GM18868 (cell line): ENCODE results near the gene LTN1.
"Not testable (repeated sequence)": the region's sequence is repeated elsewhere in the genome, so short reads cannot be mapped to it uniquely, and the experiment has no call there.

Experiments
- ATAC-seq: cut with Tn5 transposase; IDR thresholded peaks from one replicate; pipeline ENCODE4 v1.9.1; 2021; ENCODE audit warnings: mild to moderate bottlenecking, moderate library complexity; ENCODE audit not compliant: unreplicated experiment

Gene LTN1

GRCh38 chr21:28991861-28992525, 684 bp downstream of the LTN1 start:
- no peak for ATAC-seq

- not testable (repeated sequence) for ATAC-seq
Measured at GRCh38 chr21:28988146-28988545, 4.5 kb downstream of the LTN1 start.

DNA sequence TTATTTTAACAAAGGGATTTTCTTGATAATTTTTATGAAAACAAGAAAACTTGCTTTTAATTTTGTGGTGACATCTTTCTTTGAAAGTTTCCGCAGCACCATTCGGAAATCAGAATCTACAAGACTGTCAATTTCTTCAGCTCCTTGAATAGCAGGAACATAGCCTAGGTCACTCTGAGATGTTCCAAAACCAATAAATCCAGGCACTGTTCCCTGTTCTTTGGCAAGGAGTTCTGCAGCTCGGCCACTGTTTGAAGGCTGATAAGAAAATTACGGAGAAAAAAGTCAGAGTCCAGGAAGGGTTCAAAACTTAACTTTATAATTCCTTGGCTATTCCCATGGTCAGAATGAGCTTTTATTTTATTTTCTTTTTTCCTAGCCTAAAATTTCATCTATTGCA, 6.0 kb downstream of the LTN1 start:
- ATAC-seq: no peak

DNA sequence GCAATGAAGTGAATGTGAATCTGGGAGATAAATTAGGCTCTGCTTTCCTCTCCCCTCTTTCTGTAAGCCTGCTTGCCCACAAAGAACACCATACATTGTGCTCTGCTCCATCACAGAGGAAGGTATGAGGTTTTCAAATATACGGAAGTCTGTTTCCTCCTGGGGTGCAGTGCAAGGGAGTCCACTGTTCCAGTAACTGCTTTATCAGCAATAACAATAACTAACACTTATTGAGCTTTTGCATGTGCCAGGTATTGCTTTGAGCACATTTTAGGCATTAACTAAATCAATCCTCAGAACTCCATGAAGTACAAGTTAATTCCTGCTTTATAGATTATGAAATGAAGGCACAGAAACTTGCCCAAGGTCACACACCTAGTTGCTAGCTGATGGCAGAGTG, 10.0 kb downstream of the LTN1 start:
- ATAC-seq: no peak

- ATAC-seq: no peak
Measured at GRCh38 chr21:28979092-28979491, 13.6 kb downstream of the LTN1 start.

GRCh38 chr21:28975397-28975796, 17.3 kb downstream of the LTN1 start:
- ATAC-seq: no peak

GRCh38 chr21:28974531-28975227, 18.0 kb downstream of the LTN1 start:
- ATAC-seq: no peak

DNA sequence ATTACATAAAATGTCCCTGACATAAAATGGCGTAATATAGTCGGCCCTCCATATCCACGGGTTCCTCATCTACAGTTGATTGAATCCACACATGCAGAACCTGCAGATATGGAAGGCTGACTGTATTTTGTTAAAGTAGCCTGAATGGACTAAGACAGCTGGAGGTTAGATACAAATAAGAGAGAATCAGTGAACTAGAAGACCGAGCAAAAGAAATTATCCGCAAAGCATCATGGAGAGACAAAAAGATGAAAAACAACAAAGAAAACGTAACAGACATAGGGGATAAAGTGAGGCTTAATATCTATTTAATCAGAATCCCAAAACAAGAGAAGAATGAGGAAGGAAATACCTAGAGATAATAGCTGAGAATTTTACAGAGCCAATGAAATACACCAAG, 20.3 kb downstream of the LTN1 start:
- no peak for ATAC-seq

DNA sequence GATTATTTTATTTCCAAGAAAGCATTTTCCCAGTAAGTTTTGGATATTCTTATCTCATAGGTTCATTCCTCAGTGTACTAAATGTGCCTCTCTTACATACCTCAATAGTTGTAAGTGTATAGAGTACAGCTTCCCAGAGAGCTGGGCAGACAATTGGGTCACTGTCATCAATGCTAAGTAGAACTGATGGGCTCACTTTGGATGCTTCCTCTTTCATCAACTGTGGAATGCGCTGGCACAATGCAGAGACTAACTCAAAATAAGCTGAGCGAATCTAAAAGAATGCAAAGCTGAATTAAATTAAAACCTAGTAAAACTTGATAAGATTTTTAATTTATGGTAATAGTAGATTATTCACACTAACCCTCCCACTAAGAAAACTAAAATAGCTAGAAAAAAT, 21.5 kb downstream of the LTN1 start:
- no peak for ATAC-seq

- ATAC-seq: no peak
Measured at GRCh38 chr21:28963831-28964230, 28.8 kb downstream of the LTN1 start.

DNA sequence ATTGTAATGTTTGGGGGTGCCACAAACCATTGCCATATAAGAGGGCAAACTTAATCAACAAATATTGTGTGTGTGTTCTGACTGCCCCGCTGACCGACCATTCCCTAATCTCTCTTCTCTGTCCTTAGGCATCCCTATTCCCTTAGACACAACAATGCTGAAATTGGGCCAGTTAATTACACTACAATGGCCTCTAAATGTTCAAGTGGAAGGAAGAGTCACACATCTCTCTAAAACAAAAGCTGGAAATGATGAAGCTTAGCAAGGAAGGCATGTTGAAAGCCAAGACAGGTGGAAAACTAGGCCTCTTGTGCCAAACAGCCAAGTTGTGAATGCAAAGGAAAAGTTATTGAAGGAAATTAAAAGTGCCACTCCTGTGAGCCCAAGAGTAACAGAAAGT, 30.2 kb downstream of the LTN1 start:
- ATAC-seq: no peak

DNA sequence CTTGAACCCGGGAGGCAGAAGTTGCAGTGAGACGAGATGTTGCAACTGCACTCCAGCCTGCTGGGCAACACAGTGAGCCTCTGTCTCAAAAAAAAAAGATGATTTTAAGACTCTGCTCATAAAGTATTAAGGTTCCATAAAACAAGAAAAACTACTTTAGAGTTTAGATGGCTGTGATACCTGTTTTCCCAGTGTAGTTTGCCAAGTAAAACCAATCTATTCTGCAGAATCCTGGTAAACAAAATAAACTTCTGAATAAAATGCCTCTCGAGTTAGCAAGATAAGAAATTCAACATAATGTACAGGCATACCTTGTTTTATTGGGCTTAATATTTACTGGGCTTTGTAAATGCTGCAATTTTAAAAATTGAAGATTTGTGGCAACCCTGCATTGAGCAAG, 30.8 kb downstream of the LTN1 start:
- ATAC-seq: no peak

DNA sequence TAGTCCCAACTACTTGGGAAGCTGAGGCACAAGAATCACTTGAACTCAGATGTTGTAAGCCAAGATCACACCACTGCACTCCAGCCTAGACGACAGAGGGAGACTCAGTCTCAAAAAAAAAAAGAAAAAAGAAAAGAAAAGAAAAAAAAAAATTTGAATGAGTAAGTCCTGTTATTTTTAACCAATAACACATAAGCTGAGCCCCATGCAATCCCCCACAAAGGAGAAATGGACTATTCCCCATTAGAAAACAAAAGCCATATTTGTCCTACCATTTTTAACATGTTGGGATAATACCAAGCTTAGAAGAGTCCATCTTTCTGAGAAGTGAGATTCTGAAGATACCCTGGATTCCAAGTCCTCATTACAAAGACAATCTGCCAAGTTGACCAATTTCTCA, 32.4 kb downstream of the LTN1 start:
- ATAC-seq: no peak

- ATAC-seq: no peak
Measured at GRCh38 chr21:28959367-28960099, 33.1 kb downstream of the LTN1 start.

GRCh38 chr21:28953247-28953646, 39.4 kb downstream of the LTN1 start:
- peak; percentile 91 for ATAC-seq

DNA sequence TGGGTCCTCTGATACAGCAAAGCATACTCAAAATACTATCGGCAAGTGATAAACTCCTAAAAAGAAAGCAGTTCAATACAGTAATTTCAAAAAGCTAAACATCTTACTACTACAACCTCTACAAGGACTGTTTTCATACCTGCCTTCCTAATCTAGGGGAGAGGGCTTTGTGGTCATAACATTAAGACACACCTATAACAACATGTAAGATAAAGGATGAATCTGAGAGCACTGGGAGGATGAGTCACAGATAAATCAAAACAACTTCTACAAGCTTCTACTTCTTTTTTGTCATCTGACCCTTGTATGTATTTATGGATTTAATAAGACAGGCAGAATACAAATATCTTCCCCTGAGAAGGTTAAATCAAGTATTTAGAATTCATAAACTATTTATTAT, 40.0 kb downstream of the LTN1 start:
- ATAC-seq: no peak

DNA sequence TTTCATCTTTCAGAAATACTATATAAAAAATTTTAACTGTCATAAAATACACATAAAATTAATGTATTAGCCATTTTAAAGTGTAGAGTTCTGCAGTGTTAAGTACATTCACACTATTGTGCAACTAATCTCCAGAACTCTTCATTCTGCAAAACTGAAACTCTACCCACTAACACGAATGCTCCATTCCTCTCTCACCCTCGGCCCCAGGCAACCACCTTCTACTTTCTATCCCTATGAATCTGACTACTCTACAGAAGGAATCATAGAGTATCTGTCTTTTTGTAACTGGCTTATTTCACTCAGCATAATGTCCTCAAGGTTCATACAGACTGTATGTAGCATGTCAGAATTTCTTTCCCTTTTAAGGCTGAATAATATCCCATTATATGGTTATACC, 43.4 kb downstream of the LTN1 start:
- no peak for ATAC-seq

DNA sequence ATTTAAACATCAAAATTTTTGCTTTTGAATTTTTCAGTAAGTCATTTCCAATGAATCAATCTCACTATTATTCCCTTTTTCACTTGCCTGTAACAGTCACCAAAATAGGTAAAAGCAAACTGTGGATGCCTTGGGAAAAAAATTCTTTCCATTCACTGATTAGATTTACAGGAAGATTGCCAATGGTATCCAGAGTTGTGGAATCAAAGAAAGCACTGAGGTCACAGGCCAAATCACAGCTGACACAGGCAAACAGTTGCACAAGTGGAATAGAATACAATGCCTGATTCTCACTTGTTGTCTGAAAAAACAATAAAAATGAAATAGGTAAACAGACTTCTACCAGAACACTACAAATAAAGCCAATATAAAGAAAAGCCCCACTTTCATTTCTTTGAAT, 48.4 kb downstream of the LTN1 start:
- no peak for ATAC-seq

GRCh38 chr21:28943631-28944030, 49.0 kb downstream of the LTN1 start:
- ATAC-seq: no peak

DNA sequence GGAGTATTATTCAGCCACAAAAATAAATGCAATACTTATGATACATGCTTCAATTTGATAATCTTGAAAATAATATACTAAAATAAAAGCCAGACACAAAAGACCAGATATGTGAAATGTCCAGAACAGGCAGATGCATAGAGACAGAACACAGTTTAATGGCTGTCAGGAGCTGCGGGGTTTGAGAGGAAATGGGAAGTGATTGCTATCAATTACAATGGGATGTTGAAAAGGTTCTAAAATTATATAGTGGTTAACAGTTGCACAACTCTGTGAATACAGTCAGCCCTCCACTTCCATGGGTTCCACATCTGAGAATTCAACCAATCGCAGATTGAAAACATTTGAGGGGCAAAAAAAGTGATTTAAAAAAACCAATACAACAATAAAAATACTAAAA, 54.0 kb downstream of the LTN1 start:
- ATAC-seq: no peak

DNA sequence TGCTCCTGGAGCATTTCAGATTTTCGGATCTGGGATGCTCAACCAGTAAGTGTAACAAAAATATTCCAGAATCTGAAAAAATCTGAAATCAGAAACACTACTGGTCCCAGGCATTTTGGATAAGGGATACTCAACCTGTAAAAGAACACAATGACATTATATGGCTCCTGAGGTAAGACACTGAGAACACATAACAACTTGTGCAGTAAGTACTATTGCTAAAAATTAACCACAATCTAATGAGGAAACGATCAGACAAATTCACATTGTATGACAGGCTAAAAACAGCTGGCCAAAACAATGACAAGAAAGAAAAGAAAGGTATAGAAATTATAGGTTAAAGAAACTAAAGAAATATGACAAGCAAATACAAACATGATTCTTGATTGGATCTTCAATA, 54.9 kb downstream of the LTN1 start:
- ATAC-seq: no peak

GRCh38 chr21:28936721-28937120, 56.0 kb downstream of the LTN1 start:
- no peak for ATAC-seq
